OCI-LY7 (cell line): ENCODE measurements around the gene ELOVL6. TPM values are rescaled to one million over a fixed set of nuclear protein-coding genes. Genes with fewer than 3 reads are reported as not detected.

ENCODE experiments used
- BruUV-seq: library from RNA; stranded (reverse); fragments of 400-500 nt; replicated peaks from 2 replicates; lab custom pipeline; 2021; lab: Mats Ljungman, UMichigan
- CTCF ChIA-PET: fragments of 300-600 bp; sonication (Branson Sonifier 250); formaldehyde crosslinking; loops from one replicate; lab custom pipeline; 2022; ENCODE audit warnings: antibody characterized with exemption; ENCODE audit not compliant: unreplicated experiment; lab: Charles Lee
- POLR2A ChIA-PET: fragments of 300-600 bp; sonication (Branson Sonifier 250); formaldehyde crosslinking; loops from one replicate; lab custom pipeline; 2022; ENCODE audit warnings: antibody characterized with exemption; lab: Charles Lee
- DNase-seq: peaks from one replicate; pipeline ENCODE4 v3.0.0-alpha.2; 2015; ENCODE audit warnings: low spot score
- H2AFZ ChIP-seq: fragments of 200-600 bp; sonication (generic), shearing (Covaris generic); 2 replicates; pipeline ENCODE4 v1.6.1; 2014; ENCODE audit warnings: mild to moderate bottlenecking, antibody characterized with exemption, low read length, moderate library complexity
- H3K27ac ChIP-seq: fragments of 200-600 bp; sonication (generic); 2 replicates; pipeline ENCODE4 v1.5.1; 2014; ENCODE audit warnings: mixed run types, low read depth, mild to moderate bottlenecking, moderate library complexity, low read length, inconsistent platforms; ENCODE audit not compliant: poor library complexity, severe bottlenecking
- H3K36me3 ChIP-seq: fragments of 200-600 bp; sonication (generic); 2 replicates; pipeline ENCODE4 v1.6.1; 2014; ENCODE audit warnings: mild to moderate bottlenecking, antibody characterized with exemption, low read length, moderate library complexity, mixed read lengths; ENCODE audit not compliant: insufficient read depth
- H3K4me1 ChIP-seq: fragments of 200-600 bp; sonication (generic); 2 replicates; pipeline ENCODE4 v1.5.1; 2014; ENCODE audit warnings: mild to moderate bottlenecking, low read length; ENCODE audit not compliant: insufficient read depth, poor library complexity, severe bottlenecking
- H3K4me2 ChIP-seq: fragments of 200-600 bp; sonication (generic); 2 replicates; pipeline ENCODE4 v1.6.1; 2014; ENCODE audit warnings: mild to moderate bottlenecking, low read length
- H3K4me3 ChIP-seq: fragments of 200-600 bp; sonication (generic); 2 replicates; pipeline ENCODE4 v1.5.1; 2014; ENCODE audit warnings: mild to moderate bottlenecking, low read depth, low read length; ENCODE audit not compliant: poor library complexity, severe bottlenecking
- H3K79me2 ChIP-seq: fragments of 200-600 bp; sonication (generic); 2 replicates; pipeline ENCODE4 v1.6.1; 2016; ENCODE audit warnings: low read depth, mild to moderate bottlenecking, low read length, moderate library complexity, mixed read lengths; ENCODE audit not compliant: insufficient read depth
- H3K9me2 ChIP-seq: fragments of 200-600 bp; sonication (generic); 2 replicates; pipeline ENCODE4 v1.6.1; 2016; ENCODE audit warnings: mild to moderate bottlenecking, low read length, mixed read lengths; ENCODE audit not compliant: insufficient read depth
- H3K9me3 ChIP-seq: fragments of 200-600 bp; sonication (generic); 2 replicates; pipeline ENCODE4 v1.6.1; 2014; ENCODE audit warnings: mild to moderate bottlenecking, mixed run types, low read length, mixed read lengths
- H4K20me1 ChIP-seq: fragments of 200-600 bp; sonication (generic); 2 replicates; pipeline ENCODE4 v1.6.1; 2014; ENCODE audit warnings: mild to moderate bottlenecking, antibody characterized with exemption, low read length, moderate library complexity, mixed read lengths; ENCODE audit not compliant: insufficient read depth
- EZH2phosphoT487 ChIP-seq: fragments of 200-600 bp; sonication (generic); IDR thresholded peaks from 2 replicates; pipeline ENCODE4 v1.6.1; 2018; ENCODE audit warnings: low read depth, borderline replicate concordance, mild to moderate bottlenecking, mixed run types, antibody characterized with exemption, low read length, moderate library complexity, mixed read lengths
- intact Hi-C: fragments of 100-400 bp; cut with micrococcal nuclease; formaldehyde crosslinking; loops from one replicate; pipeline ENCODE4 v1.10.0; 2022; ENCODE audit not compliant: unreplicated experiment
- total RNA-seq, 2 experiments: library from RNA; depleted of rRNA in 1 of 2; stranded (reverse); fragments of >200 nt in 1 of 2; shearing (Covaris generic) in 1 of 2; gene quantifications; 2 replicates each; pipeline ENCODE4 v1.2.3, GENCODE V29; 2014 to 2022
- TF ChIP-seq, protein P1 (sequence below): fragments of 200-600 bp; sonication (generic); conservative IDR thresholded peaks from 2 replicates; pipeline ENCODE4 v1.5.1; 2014; ENCODE audit warnings: mild to moderate bottlenecking, antibody characterized with exemption, low read length, moderate library complexity, mixed read lengths

The ELOVL6 gene
- total RNA-seq, 2 experiments from 2014 or later = 14.5 to 45.5 TPM

DNA sequence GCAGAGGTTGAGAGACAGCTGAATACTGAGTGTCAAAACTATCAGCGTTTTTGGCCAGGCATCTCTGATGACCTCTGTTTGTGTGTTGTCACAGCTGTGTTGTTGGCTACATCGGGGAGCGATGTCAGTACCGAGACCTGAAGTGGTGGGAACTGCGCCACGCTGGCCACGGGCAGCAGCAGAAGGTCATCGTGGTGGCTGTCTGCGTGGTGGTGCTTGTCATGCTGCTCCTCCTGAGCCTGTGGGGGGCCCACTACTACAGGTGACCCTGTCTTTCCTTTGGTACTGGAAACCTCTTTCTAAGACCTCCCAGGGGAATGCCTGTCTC lies 198.9 kb downstream of the ELOVL6 start:
- no peaks in the 10 kb centered on the region for H3K36me3 ChIP-seq
- peaks cover 26% of the 10 kb centered on the region for H3K4me1 ChIP-seq
- no peak overlapping the region for H3K4me2 ChIP-seq
- H3K79me2 ChIP-seq = no peaks in the 10 kb centered on the region
- ChIA-PET CTCF (interaction anchor here (0.9 kb wide), 1 partner anchor 509 kb away, joined by 3 read pairs; no protein-coding TSS in a partner anchor), POLR2A (interaction anchor here (0.7 to 1.0 kb wide), 3 partner anchors 60 to 308 kb away, joined by 4 to 8 read pairs (median 6); no protein-coding TSS in a partner anchor)
- no peak for DNase-seq
- BruUV-seq = no TSS peak
- H3K9me2 ChIP-seq = no peaks in the 10 kb centered on the region
- intact Hi-C loops = loop anchor here (1.0 to 10.0 kb wide), 2 partner anchors 517 to 705 kb away; no protein-coding TSS in a partner anchor
- no peaks in the 10 kb centered on the region for H4K20me1 ChIP-seq
- no peak overlapping the region for H3K27ac ChIP-seq
- no peaks in the 10 kb centered on the region for H3K9me3 ChIP-seq
- TF ChIP-seq, protein P1, sequence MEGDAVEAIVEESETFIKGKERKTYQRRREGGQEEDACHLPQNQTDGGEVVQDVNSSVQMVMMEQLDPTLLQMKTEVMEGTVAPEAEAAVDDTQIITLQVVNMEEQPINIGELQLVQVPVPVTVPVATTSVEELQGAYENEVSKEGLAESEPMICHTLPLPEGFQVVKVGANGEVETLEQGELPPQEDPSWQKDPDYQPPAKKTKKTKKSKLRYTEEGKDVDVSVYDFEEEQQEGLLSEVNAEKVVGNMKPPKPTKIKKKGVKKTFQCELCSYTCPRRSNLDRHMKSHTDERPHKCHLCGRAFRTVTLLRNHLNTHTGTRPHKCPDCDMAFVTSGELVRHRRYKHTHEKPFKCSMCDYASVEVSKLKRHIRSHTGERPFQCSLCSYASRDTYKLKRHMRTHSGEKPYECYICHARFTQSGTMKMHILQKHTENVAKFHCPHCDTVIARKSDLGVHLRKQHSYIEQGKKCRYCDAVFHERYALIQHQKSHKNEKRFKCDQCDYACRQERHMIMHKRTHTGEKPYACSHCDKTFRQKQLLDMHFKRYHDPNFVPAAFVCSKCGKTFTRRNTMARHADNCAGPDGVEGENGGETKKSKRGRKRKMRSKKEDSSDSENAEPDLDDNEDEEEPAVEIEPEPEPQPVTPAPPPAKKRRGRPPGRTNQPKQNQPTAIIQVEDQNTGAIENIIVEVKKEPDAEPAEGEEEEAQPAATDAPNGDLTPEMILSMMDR = no peak
- H2AFZ ChIP-seq = no peak overlapping the region; the same call in 1 of the 2 replicates
- no peak overlapping the region for H3K4me3 ChIP-seq

- peak; percentile 83 for DNase-seq
- no peak for TF ChIP-seq EZH2phosphoT487
- TF ChIP-seq, protein P1 = peak; percentile 91
- BruUV-seq = no TSS peak
- no peaks in the 10 kb centered on the region for H4K20me1 ChIP-seq
- H3K27ac ChIP-seq = no peak overlapping the region
- ChIA-PET POLR2A (interaction anchor here (0.7 kb wide), 1 partner anchor 14 kb away, joined by 4 read pairs; no protein-coding TSS in a partner anchor), CTCF (interaction anchor here (0.6 to 2.3 kb wide), 4 partner anchors 20 to 519 kb away, joined by 3 to 11 read pairs (median 3); no protein-coding TSS in a partner anchor)
- no peak overlapping the region for H3K4me2 ChIP-seq
- H3K4me1 ChIP-seq = peaks cover 31% of the 10 kb centered on the region
- no peaks in the 10 kb centered on the region for H3K9me2 ChIP-seq
- intact Hi-C loops = loop anchor here (1.0 to 10.0 kb wide), 2 partner anchors 517 to 706 kb away; no protein-coding TSS in a partner anchor
- no peaks in the 10 kb centered on the region for H3K9me3 ChIP-seq
- H2AFZ ChIP-seq = peak overlapping the region; percentile 3; the same call in 1 of the 2 replicates
- no peaks in the 10 kb centered on the region for H3K79me2 ChIP-seq
- H3K36me3 ChIP-seq = no peaks in the 10 kb centered on the region
- H3K4me3 ChIP-seq = no peak overlapping the region
These were observed 199.4 kb downstream of the ELOVL6 start for GRCh38 chr4:109998867-109999584.

GRCh38 chr4:109996526-109996925 lies 201.9 kb downstream of the ELOVL6 start:
- BruUV-seq = no TSS peak
- H3K4me3 ChIP-seq = no peak overlapping the region
- H3K4me2 ChIP-seq = no peak overlapping the region
- H3K27ac ChIP-seq = no peak overlapping the region
- DNase-seq = peak; percentile 29
- no peaks in the 10 kb centered on the region for H4K20me1 ChIP-seq
- no peaks in the 10 kb centered on the region for H3K9me2 ChIP-seq
- H2AFZ ChIP-seq = no peak overlapping the region
- peaks cover 51% of the 10 kb centered on the region for H3K4me1 ChIP-seq
- no peaks in the 10 kb centered on the region for H3K36me3 ChIP-seq
- no peaks in the 10 kb centered on the region for H3K79me2 ChIP-seq
- TF ChIP-seq, protein P1 = no peak
- TF ChIP-seq EZH2phosphoT487 = no peak
- ChIA-PET POLR2A (interaction anchor here (0.6 kb wide), 2 partner anchors 28 to 179 kb away, joined by 3 read pairs; no protein-coding TSS in a partner anchor), CTCF (interaction anchor here (0.6 kb wide), 1 partner anchor 18 kb away, joined by 3 read pairs; no protein-coding TSS in a partner anchor)
- no peaks in the 10 kb centered on the region for H3K9me3 ChIP-seq
- intact Hi-C loops = loop anchor here (10.0 kb wide), 1 partner anchor 708 kb away; no protein-coding TSS in a partner anchor
